B cell (primary cell): Measurements from ENCODE around the gene BTNL8. TPM values are rescaled to one million over a fixed set of nuclear protein-coding genes. Genes with fewer than 3 reads are reported as not detected.

Experiments
- polyA plus RNA-seq: library from polyadenylated mRNA; depleted of rRNA; stranded (reverse); fragments of >200 nt; gene quantifications from 2 replicates; pipeline ENCODE4 v1.2.3, GENCODE V29; 2012
- small RNA-seq: library from RNA; depleted of rRNA; stranded (forward); fragments of <200 nt; gene quantifications from one replicate; pipeline ENCODE3, GENCODE V24; 2012; ENCODE audit warnings: low replicate concordance, low read depth; ENCODE audit not compliant: insufficient read length
- total RNA-seq, 2 donors: library from RNA; stranded (reverse); fragments of 120-200 nt in 1 of 2; gene quantifications; 1 replicate in 1 of 2; 2 replicates in 1 of 2; pipeline versions ENCODE4 v1.2.3 to v1.2.4, GENCODE V29; 2013 to 2022

Gene BTNL8
- total and polyA plus RNA-seq, 2 donors (not counting 1 experiment from before 2014, with no cell fraction given): not detected

Small RNA genes lying within 50 kb of the gene (small RNA-seq; reads per million reads assigned to genes)
- gene RF00019 (not detected), gene RPS29P12 (not detected)

Other genes starting within 250 kb of the BTNL8 start
- not detected in 2 replicates for gene FLT4, start 249.6 kb upstream of the BTNL8 start, total RNA-seq
- gene FLT4, start 249.6 kb upstream of the BTNL8 start, polyA plus RNA-seq: 0.01 and 0.61 TPM in 2 replicates
- gene OR2Y1, start 159.1 kb upstream of the BTNL8 start, total RNA-seq: not detected in 2 replicates
- not detected in 2 replicates for gene OR2Y1, start 159.1 kb upstream of the BTNL8 start, polyA plus RNA-seq
- gene MGAT1, start 96.4 kb upstream of the BTNL8 start, total RNA-seq: 140 and 144 TPM in 2 replicates
- gene MGAT1, start 96.4 kb upstream of the BTNL8 start, polyA plus RNA-seq: 81.2 and 82.7 TPM in 2 replicates
- gene ZFP62, start 37.9 kb upstream of the BTNL8 start, total RNA-seq: 61.8 and 65.1 TPM in 2 replicates
- gene ZFP62, start 37.9 kb upstream of the BTNL8 start, polyA plus RNA-seq: 19.1 and 19.9 TPM in 2 replicates
- not detected in 2 replicates for gene BTNL3, start 89.7 kb downstream of the BTNL8 start, total RNA-seq
- gene BTNL3, start 89.7 kb downstream of the BTNL8 start, polyA plus RNA-seq: not detected in 2 replicates
- 160 and 173 TPM in 2 replicates for gene BTNL9, start 141.1 kb downstream of the BTNL8 start, total RNA-seq
- gene BTNL9, start 141.1 kb downstream of the BTNL8 start, polyA plus RNA-seq: 18.4 and 40.7 TPM in 2 replicates
- gene OR2V1, start 232.0 kb downstream of the BTNL8 start, total RNA-seq: not detected in 2 replicates
- gene OR2V1, start 232.0 kb downstream of the BTNL8 start, polyA plus RNA-seq: not detected in 2 replicates
- gene OR2V2, start 248.4 kb downstream of the BTNL8 start, total RNA-seq: not detected in 2 replicates
- not detected in 2 replicates for gene OR2V2, start 248.4 kb downstream of the BTNL8 start, polyA plus RNA-seq